ENCODE results near the gene YIPF2.

Gene YIPF2

GRCh38 chr19:10872546-10873107, 55.8 kb downstream of the YIPF2 start:
- DNase-seq = no peak

Measured in activated CD8-positive, alpha-beta memory T cell treated with anti-CD3 and anti-CD28 coated beads, Interleukin-2, amount 50 U/mL, for 48 hours (primary cell).